D721Med (cell line): Measurements from ENCODE around the gene ACIN1.

Experiments used
- DNase-seq: peaks from one replicate; pipeline ENCODE4 v3.0.0; 2011; ENCODE audit warnings: low spot score; ENCODE audit not compliant: insufficient read length
- FAIRE-seq: peaks from 2 replicates; lab custom pipeline; 2011; peaks lifted over from hg19 to GRCh38; lab: Jason Lieb, UNC
- TF ChIP-seq, protein P1 (sequence below): IDR thresholded peaks from 2 replicates; pipeline ENCODE4 v1.5.1; 2012; ENCODE audit warnings: mild to moderate bottlenecking, control low read depth; ENCODE audit not compliant: insufficient read depth; ENCODE audit errors: missing control alignments

The ACIN1 gene

DNA sequence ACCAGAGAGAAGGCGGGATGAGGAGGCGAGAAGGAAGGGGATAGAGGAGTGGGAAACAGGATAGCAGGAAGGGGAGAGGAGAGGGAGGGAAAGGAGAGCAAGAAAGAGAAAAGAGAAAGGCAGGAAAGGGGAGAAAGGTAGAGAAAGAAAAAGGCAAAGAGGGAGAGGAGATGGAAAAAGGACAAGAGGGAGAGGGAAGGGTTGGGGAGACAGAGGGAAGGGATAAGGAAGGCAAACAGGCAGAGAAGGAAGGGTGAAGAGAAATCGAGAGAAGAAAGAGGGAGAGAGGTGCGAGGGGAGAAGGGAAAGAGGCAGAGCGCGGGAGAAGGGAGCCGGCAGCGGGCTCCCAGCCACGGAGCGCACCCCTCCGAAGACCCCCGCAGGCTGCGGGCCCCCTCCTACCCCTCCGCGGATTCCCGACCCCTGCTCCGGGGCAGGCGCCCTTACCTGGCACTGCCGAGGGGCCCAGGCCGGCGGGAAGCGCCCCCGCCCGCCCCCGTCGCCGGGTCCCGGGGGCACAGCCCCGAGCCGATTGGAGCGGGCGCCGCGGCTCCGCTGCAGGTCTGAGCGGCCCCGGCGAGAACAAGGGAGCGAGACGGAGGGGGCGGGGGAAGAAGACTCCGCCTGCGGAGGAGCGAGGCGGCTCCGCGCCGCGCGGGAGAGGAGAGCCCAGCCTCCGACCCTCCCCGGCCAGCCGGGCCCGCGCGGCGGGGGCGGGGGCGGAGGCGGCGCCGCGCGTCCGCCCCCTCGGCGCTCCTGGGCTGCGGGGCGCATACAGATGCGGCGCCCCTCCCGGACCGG lies 37.8 kb downstream of the ACIN1 start, which contains the start of gene CDH24:
Gene CDH24 (minus strand): TSS at position 565 of the 801 bp plus-strand sequence. CDS start 1,787 bp downstream, outside the sequence.
- FAIRE-seq (no peak), DNase-seq (peak; percentile 70)
- TF ChIP-seq, protein P1, sequence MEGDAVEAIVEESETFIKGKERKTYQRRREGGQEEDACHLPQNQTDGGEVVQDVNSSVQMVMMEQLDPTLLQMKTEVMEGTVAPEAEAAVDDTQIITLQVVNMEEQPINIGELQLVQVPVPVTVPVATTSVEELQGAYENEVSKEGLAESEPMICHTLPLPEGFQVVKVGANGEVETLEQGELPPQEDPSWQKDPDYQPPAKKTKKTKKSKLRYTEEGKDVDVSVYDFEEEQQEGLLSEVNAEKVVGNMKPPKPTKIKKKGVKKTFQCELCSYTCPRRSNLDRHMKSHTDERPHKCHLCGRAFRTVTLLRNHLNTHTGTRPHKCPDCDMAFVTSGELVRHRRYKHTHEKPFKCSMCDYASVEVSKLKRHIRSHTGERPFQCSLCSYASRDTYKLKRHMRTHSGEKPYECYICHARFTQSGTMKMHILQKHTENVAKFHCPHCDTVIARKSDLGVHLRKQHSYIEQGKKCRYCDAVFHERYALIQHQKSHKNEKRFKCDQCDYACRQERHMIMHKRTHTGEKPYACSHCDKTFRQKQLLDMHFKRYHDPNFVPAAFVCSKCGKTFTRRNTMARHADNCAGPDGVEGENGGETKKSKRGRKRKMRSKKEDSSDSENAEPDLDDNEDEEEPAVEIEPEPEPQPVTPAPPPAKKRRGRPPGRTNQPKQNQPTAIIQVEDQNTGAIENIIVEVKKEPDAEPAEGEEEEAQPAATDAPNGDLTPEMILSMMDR = no peak

DNA sequence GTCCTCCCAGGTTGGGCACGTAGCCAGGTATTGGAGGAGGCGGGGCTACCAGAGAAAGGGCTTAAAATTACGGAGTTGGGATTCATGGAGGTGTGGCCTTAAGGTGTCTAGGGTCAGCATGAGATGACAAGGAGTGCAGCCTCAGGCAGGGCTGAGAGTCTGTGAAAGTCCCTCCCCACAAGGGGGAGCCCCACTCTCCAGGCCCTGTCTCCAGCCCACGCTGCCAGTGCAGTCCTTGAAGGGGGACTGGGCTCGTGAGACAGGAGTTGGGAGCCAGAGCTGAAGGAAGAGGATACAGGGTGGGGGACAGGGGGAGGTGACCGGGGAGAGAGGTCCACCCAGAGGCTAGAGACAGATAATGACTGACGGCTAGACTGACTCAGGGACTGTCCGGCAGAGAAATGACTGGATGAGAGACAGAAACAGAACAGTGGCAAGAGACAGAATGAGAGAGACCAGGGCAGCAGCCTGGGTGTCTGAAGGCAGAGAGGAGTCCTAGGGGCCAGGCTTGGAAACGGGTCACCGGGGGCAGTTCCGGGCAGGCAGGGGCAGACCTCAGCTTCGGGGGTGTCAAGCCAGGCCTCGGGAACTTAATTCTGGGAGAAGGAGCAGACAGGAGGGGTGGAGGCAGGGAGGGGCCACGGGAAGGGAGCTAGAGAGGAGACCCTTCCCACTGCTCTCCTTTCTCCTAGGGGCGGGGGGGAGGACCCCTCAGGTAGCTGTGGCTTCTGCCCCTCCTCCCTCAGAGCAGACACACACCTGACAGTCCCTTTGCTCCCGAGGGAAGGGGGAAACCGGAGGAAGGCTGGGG lies 38.6 kb downstream of the ACIN1 start:
- DNase-seq (peak; percentile 85), FAIRE-seq (no peak)
- TF ChIP-seq, protein P1 = peak; percentile 87

DNA sequence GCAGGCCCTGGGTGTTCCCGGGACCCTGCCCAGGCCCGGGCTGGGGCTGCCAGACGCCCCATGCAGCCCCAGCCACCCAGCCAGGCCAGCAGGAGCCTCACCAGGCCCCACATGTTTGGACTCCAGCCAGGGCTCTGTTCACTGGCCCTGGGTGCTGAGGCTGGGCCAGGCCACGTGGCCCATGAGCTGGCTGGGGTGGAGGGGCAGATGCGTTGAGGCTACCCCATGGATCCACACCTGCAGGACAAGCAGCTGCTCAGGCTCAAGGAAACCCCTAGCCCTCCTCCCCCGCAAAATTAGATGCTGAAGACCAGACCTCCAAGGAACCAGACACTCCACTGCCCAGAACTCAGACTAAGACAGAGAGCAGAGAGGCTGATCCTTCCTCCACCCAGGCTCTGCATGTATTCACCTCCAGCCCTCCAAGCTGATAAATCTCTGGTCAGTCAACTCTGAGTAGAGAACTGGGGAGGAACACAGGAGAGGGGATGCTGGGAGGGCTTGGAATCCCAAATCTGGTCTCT lies 39.3 kb downstream of the ACIN1 start:
- DNase-seq (no peak), FAIRE-seq (no peak)
- TF ChIP-seq, protein P1 = no peak

DNA sequence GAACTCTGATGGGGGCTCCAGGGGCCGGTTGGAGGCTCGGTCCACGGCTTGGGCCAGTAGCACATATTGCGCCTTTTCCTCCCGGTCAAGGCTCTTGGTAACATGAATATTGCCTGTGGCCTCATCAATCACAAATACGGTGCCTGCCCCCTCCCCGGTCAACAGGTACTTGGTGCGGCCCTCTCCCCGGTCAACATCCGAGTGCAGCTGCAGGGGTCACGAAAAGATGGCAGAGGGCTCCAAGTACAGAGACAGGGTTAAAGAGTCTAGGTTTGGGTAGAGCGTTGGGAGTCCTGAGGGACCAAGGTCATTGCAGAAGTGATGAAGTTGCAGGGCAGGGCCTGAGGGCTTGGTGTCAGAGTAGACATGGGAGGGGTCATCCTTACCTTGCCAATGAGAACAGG lies 39.8 kb downstream of the ACIN1 start:
- FAIRE-seq (no peak), DNase-seq (no peak)
- TF ChIP-seq, protein P1 = no peak

DNA sequence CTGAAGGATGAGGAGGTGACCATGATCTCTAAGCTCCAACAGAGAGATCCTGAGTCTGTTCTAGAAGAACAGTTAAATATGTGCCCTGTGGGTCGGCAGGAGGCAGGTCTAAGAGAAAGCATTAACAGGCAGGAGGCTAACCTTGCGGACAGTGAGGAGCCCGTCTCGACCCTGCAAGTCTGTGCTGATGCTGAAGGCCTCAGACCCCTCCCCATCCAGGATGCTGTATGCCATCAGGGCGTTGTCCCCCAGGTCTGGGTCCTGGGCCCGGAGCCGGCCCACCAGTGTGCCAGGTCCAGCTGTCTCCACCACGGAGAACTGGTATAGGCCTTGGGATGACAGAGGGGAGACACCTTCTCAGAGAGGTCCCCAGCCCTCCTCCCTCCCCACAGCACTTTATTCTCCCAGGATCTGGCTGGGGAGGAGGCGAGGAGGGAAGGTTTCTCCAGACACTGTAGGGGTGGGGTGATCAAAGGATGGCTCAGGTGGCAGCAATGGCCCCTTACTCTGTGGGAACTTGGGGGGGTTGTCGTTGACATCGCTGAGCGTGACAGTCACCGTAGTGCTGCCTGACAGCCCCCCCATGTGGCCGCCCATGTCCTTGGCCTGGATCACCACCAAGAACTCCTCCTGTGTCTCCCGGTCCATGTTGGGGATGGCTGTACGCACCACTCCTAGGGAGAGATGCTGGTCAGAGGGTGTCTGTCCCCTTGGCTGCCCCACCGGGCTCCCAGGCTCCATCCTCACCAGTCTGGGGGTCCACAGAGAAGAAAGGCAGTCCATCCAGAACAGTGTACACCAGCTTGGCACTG lies 40.7 kb downstream of the ACIN1 start:
- no peak for FAIRE-seq
- no peak for DNase-seq

DNA sequence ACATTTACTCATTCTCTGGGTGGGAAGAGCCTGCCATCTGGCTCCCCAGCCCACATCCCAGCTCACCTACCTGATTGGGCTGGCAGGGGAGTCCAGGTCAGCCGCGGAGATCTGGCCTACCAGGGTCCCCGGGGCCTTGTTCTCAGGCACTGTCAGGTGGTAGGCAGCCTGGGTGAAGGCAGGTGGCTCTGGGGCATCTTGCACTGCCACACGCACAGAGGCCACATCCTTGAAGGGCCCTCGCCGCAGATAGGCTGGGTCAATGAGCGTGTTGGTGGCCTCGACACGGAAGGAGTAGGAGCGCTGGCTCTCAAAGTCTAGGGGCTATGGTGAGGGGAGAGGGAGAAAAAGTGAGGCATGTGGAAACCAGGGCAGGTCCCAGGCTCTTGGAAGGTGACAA lies 41.5 kb downstream of the ACIN1 start:
- TF ChIP-seq, protein P1 = no peak
- no peak for FAIRE-seq
- no peak for DNase-seq

More for the DNA sequence above, 40.7 kb downstream of the ACIN1 start:
- TF ChIP-seq, protein P1 = peak; percentile 34
